HG03378 (cell line): ENCODE measurements around the gene FGFR1OP2.
A peak's percentile ranks its signal among the peaks of the same experiment; 100 is the strongest.

ENCODE experiments used
- ATAC-seq: cut with Tn5 transposase; IDR thresholded peaks from one replicate; pipeline ENCODE4 v1.9.1; 2021; ENCODE audit warnings: mild to moderate bottlenecking, moderate library complexity; ENCODE audit not compliant: unreplicated experiment

The FGFR1OP2 gene

DNA sequence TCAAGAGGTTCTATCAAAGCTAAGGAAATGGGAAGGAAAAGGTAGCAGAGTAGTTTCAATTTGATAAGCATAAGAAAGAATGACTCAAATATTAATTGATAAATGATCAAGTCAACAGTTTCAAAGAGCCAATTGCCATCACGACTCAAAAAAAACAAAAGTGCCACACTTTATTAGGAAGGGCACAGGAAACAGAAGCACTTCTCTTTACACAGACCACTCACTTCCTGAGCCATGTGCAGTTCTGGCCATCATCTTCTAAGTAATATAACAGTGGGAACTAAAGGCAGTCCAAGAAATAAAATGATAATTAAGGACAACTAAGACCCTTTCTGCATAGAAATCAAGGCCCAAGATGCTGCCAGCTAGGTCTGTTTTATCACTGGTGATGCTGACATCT lies 62.7 kb downstream of the FGFR1OP2 start:
- no peak for ATAC-seq

DNA sequence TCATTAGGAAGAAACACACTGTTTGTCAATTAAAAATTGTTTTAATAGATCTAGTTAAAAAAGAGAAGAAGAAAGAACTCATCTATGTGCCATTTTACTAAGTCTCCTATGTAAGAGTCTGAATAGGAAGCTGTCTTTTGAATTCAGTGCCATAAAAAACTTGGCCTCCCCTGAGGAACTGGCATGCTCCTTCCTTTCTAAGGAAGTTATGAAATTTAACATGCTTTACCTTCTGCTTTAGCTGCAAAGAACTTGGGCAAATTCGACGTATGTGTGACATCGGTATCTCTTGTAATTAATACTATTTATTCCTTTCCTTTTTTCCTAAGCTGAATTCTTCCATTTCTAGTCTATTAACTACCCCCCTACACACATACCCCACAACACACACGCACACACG lies 63.4 kb downstream of the FGFR1OP2 start:
- no peak for ATAC-seq

DNA sequence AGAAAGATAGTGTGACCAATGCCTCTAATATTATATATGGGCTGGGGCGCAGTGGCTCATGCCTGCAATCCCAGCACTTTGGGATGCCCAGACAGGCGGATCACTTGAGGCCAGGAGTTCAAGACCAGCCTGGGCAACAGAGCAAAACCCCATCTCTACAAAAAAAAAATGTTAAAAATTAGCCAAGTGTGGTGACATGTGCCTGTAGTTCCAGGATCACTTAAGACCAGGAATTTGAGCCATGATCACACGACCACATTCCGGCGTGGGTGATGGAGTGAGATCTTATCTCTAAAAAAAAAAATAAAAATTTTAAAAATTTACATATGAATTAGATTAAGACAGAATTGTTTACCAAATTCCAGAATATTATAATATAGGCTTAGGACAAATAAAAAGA lies 63.9 kb downstream of the FGFR1OP2 start:
- no peak for ATAC-seq

DNA sequence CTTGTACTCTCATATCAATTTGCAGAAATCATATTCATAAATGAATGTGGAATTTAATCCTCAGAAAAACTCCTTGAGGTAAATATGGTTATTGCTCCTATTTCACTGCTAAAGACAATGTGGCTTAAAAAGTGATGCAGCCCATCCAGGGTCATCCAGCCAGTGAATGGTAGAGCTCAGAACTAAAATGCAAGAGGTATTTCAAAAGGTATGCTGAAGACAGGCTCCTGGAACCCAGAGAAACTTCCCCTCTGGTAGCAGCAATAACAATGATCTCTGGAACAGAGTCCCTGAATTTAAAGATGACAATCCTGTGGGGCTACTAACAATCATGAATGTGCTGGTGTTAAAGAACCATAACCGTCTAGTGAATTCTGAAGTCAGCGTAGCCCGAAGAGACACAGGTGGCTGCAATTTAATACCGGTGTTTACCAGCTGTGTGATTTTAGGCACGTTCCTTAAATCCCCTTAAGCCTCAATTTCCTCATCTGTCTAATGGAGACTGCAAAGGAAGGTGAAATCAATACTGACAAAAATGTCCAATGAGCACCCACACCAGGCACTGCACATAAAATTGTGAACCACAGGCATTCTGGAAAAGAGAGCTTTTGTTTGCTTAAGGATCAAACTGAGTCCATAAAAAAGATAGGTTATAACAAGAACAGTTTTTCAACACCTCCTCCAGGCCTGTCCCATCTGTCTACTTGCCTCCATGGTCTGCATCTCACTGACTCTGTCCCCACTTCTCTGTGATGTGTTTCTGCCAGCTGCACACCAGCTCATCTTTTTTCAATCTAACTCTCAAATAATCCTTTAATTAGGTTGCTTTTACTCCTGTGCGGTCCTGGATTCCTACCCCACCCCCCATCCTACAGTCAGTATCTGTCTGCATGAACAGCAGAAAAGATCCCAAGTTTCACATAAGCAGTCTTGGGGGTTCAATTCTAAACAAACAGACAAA lies 65.4 kb downstream of the FGFR1OP2 start:
- ATAC-seq, result no peak

DNA sequence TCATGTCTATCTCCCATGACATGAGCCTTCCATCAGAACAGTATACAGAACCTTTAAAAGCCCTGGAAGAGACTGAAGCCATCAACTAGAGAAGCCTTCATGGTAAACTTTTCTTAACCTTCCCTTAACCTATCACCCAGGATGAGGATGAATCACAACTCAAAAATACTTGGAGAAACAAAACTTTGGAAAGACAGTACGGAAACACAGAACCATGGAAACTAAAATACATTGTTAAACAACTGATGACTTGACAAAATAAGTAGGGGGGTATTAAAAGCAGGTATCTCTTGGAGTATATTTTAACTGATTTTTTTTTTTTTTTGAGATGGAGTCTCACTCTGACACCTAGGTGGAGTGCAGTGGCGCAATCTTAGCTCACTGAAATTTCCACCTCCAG lies 67.2 kb downstream of the FGFR1OP2 start:
- no peak for ATAC-seq

DNA sequence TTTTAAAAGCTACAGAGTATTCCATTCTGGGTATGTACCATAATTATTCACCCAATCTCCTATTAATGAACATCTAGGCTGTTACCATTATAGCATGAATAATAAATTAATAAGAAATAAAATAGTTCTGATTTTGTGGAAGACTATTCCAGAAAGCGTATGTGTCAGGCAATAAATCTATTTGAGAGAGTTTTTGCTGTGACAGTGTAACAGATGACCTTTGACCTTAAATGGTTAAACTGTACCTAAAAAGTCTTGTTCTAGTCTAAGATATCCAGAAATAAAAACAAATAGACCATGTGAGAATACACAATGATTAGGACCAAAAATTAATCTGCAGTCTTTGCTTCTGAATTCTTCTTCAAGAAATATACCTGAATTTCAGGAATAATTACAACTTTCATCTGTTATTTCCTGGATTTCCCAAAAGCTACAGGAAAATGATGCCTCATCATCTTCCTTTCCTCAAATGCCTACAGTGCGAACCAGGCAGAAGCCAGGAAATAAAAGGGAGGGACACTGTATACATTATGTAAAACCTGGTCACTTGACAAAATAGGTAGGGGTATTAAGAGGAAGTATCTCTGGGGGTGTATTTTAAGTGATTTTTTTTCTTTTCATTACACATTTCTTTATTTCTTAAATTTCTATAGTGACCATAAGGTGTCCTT lies 68.7 kb downstream of the FGFR1OP2 start:
- no peak for ATAC-seq

DNA sequence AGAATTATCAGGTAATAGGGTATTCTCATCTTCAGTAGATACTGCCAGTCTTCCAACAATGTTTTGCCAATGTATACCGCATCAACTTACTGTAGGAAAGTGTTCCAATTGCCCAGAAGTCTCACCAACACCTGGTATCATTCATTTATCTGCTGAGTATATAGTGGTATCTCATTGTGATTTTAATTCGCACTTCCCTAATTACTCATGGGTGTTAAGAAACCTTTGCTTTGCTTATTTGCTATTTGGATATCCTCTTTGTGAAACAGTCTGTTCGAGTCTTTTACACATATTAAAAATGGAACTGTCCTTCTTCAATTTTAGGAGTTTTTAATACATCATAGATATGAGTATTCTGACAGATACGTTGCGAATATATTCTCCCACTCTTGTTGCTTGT lies 69.8 kb downstream of the FGFR1OP2 start:
- no peak for ATAC-seq

DNA sequence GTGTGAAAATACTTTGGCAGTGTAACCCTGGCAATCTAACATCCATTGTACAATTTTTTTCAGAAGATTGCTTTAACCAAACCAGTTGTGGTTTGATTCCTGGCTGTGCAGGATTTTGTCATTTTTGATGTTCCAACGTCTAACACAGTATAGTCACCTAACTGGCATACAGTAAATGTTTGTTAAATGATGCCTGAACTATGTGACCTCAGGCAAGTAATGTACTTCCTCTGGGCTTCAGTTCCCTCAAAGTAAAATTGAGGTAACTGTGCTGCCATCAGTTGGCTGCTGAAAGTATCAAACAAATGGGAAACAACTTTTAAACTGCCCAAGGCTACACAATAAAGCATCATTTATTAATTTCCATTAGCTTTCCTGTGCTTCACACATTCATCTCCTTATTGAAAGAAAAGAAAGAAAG lies 71.6 kb downstream of the FGFR1OP2 start:
- ATAC-seq, result no peak

DNA sequence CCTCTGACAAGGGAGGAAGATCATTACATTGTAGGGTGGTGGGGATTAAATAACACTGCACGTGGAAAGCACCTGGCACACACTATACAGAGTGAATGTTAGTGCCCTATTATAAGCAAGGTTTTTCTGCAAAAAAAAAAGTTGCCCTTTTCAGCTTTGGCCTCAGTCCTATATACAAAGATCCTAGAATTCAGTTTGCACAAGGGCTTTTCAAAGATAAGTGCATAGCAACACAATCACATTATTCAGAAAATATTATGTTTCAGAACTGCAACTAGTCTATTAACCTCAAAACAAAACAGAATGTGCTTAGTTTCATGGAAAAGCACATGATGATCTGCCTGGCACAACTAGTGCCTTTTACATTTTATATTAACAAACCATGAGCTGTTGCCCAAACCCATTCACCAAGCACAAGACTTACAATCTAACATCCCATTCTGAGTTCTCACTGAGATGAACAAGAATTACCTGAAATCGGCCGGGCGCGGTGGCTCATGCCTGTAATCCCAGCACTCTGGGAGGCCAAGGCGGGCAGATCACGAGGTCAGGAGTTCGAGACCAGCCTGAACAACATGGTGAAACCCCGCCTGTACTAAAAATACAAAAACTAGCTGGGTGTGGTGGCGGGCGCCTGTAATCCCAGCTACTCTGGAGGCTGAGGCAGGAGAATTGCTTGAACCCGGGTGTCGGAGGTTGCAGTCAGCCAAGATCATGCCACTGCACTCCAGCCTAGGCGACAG lies 74.1 kb downstream of the FGFR1OP2 start:
- no peak for ATAC-seq

DNA sequence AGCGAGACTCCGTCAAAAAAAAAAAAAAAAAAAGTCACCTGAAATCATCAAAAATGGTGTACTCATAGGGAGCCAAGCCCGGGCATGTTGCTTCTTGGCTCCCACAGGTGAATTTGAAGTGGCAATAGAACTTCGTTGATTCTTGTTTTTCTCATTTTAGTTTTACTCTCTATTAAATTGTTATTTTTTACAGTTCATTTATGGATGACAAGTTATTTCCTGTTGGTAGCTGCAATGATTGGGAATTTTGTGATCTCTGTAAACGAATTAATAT lies 74.6 kb downstream of the FGFR1OP2 start:
- no peak for ATAC-seq

DNA sequence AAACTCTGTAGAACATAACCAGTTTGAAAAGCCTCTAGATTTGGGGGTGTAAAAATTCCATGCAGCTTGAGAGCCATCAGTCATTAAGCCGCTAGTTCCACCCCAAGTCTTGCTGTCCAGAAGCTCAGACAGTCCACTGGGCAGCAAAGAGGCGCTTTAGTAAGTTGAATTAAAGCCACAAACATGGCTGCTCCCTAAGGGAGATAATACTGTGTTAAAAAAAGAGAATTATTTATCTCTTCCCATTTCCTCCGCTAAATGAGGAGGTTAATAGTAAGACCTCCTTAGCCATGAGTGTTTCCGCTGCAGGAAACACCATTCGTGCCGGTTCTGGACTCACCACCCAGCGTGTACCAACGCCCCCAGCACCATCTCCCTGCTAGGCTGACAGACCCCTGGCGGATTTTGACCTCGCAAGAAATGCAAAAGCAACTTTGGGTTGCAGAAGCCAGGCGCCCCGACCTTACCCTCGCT lies 75.4 kb downstream of the FGFR1OP2 start:
- peak; percentile 25 for ATAC-seq

DNA sequence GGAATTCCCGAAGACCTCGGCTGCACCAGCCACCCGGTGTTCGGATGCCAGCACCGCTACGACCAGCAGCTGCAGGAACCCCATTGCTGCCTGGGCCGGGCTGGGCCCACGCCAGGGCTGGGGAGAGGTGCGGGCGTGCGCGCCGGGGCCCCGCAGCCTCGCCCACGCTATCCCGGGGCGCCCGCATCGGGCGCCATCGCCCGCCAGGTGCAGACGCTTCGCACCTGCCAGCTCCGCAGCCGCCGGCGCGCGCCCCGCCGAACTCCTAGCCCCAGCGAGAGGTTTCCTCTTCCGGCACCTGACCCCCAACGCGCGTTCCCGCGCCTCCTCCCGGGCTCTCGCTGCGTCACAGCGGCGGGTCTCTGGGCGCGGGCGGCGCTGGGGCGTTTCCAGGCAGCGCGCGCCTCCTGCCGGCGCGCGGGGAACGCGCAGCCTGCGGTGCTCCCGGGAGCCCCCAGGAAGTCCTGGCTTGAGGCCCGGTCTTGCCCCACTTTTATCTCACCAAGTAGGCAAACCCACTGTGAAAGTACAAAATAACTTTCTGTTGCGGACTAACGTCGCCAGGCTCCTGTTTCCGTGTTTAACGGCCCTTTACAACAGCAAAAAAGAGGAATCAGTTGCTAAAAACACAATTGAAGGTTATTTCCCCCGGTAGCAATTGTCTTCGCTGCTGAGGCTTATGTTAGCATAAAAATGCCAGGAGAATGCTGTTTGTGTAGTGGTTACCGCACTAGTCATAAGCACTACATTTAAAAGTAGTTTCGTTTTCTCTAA lies 76.0 kb downstream of the FGFR1OP2 start, which contains the start of gene TM7SF3:
TM7SF3 (minus strand) TSS at position 300 of the 774 bp plus-strand sequence; CDS start at position 84, 216 bp downstream.
- peak; percentile 66 for ATAC-seq

DNA sequence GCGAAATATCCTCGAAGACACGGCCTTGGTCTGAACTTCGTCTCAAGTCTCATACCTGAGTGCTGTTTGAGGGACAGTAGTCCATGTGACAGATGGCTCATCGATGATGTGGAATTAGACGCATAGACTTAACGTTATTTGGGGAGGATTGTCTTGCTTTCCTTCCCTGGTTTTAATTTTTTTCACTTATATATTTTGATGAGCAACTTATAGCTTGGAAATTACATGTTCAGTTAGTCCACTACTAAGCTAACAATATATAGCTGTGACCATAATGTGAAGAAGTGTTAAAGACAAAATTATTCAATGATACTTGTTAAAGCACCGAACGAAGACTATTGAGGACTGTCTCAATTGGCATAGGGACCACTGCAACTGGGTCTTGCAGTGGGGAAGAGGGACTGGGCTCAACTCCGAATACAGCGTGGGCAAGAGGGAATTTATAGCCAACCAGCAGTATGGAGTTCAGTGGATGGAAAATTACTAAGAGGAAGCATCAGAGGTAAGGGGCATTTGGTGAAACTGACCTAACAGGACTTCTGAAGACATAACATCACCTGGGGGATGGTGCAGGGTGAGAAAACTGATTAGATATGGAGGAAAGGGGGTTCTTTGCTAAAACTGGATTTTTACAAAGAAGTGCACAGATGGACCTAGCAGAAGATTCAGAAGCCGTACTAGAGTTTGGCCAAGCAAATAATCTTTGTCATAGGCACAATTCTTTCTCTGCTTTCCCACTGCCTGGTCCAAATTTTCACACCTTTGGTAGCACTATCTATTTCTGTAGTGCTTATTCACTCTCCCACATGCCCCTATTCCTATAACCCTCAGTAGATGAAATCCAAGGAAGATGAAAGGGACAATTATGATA lies 76.8 kb downstream of the FGFR1OP2 start:
- no peak for ATAC-seq

DNA sequence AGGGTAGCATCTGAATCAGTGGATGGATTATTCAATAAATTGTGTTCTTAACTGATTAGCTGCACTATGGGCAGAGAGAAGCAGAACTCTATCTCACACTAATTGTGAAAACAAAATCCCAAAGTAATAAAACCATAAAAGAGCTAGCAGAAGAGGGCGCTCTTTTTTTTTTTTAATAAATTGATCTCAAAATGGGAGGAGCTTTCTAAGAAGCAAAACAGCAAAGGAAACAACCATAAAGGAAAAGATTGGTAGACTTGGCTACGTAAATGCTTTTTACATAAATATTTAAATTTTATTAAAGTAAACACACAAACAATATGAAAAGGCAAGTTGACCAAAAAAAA lies 77.4 kb downstream of the FGFR1OP2 start:
- ATAC-seq, result no peak
